SK-N-MC (cell line): Measurements from ENCODE around the gene ZIC1.

Experiments used
- DNase-seq: peaks from one replicate; pipeline ENCODE4 v3.0.0-alpha.2; 2011; ENCODE audit warnings: low read depth, low spot score
- H3K27ac ChIP-seq: fragments of 200-600 bp; sonication (generic); 2 replicates; pipeline ENCODE4 v1.5.1; 2016; ENCODE audit warnings: mixed run types
- H3K36me3 ChIP-seq: fragments of 200-600 bp; sonication (generic); 2 replicates; pipeline ENCODE4 v1.6.1; 2017; ENCODE audit warnings: antibody characterized with exemption, low read length, mixed read lengths; ENCODE audit not compliant: insufficient read depth
- H3K4me3 ChIP-seq: fragments of 200-600 bp; sonication (generic); 2 replicates; pipeline ENCODE4 v1.5.1; 2016
- H3K9ac ChIP-seq: fragments of 200-600 bp; sonication (generic); 2 replicates; pipeline ENCODE4 v1.8.0; 2017; ENCODE audit warnings: mixed run types, mixed read lengths; ENCODE audit not compliant: insufficient read length
- H3K9me3 ChIP-seq: fragments of 200-600 bp; sonication (generic); 2 replicates; pipeline ENCODE4 v1.6.1; 2017; ENCODE audit warnings: low read depth, mild to moderate bottlenecking, antibody characterized with exemption, low read length, moderate library complexity, mixed read lengths
- EZH2 ChIP-seq: fragments of 200-600 bp; sonication (generic); IDR thresholded peaks from one replicate; pipeline ENCODE4 v1.6.1; 2017; ENCODE audit warnings: antibody characterized with exemption
- FOXP2 ChIP-seq: optimal IDR thresholded peaks from 2 replicates; pipeline ENCODE3; 2011; ENCODE audit warnings: mild to moderate bottlenecking, moderate library complexity; ENCODE audit not compliant: insufficient read depth; ENCODE audit errors: extremely low read length, control extremely low read depth
- POLR2AphosphoS5 ChIP-seq: IDR thresholded peaks from 2 replicates; pipeline ENCODE4 v1.6.1; 2012; ENCODE audit warnings: mild to moderate bottlenecking, low read depth, low read length, borderline replicate concordance

Gene ZIC1

GRCh38 chr3:147418808-147419701, 9.9 kb downstream of the ZIC1 start:
- TF ChIP-seq POLR2AphosphoS5 (no peak), EZH2 (no peak), FOXP2 (no peak)
- Histone ChIP-seq H3K27ac (no peak overlapping the region), H3K36me3 (no peaks in the 10 kb centered on the region; the same call in 1 of the 2 replicates), H3K4me3 (no peak overlapping the region), H3K9ac (no peak overlapping the region), H3K9me3 (no peaks in the 10 kb centered on the region)
- DNase-seq: no peak

GRCh38 chr3:147419781-147420224, 10.6 kb downstream of the ZIC1 start:
- H3K9ac ChIP-seq: no peak overlapping the region
- H3K4me3 ChIP-seq: no peak overlapping the region

GRCh38 chr3:147420353-147421183, 11.4 kb downstream of the ZIC1 start:
- no peak for TF ChIP-seq POLR2AphosphoS5
- no peak for TF ChIP-seq FOXP2
- TF ChIP-seq EZH2: no peak

More at GRCh38 chr3:147419781-147420224, 10.6 kb downstream of the ZIC1 start:
- no peaks in the 10 kb centered on the region for H3K9me3 ChIP-seq
- H3K27ac ChIP-seq: no peak overlapping the region
- H3K36me3 ChIP-seq: no peaks in the 10 kb centered on the region; the same call in 1 of the 2 replicates
- no peak for DNase-seq
- TF ChIP-seq EZH2 (no peak), POLR2AphosphoS5 (no peak), FOXP2 (no peak)

GRCh38 chr3:147421184-147421912, 12.2 kb downstream of the ZIC1 start:
- H3K9ac ChIP-seq: no peak overlapping the region
- H3K27ac ChIP-seq: no peak overlapping the region
- TF ChIP-seq FOXP2 (no peak), EZH2 (no peak), POLR2AphosphoS5 (no peak)
- no peak for DNase-seq
- H3K36me3 ChIP-seq: no peaks in the 10 kb centered on the region; the same call in 1 of the 2 replicates
- no peaks in the 10 kb centered on the region for H3K9me3 ChIP-seq
- no peak overlapping the region for H3K4me3 ChIP-seq

More at GRCh38 chr3:147420353-147421183, 11.4 kb downstream of the ZIC1 start:
- DNase-seq: no peak
- Histone ChIP-seq H3K4me3 (no peak overlapping the region), H3K36me3 (no peaks in the 10 kb centered on the region; the same call in 1 of the 2 replicates), H3K9me3 (no peaks in the 10 kb centered on the region), H3K27ac (no peak overlapping the region), H3K9ac (no peak overlapping the region)

GRCh38 chr3:147422196-147422595, 13.0 kb downstream of the ZIC1 start:
- H3K9me3 ChIP-seq: no peaks in the 10 kb centered on the region
- TF ChIP-seq POLR2AphosphoS5 (no peak), FOXP2 (no peak), EZH2 (no peak)
- no peaks in the 10 kb centered on the region; the same call in 1 of the 2 replicates for H3K36me3 ChIP-seq
- no peak overlapping the region for H3K4me3 ChIP-seq
- H3K9ac ChIP-seq: no peak overlapping the region
- H3K27ac ChIP-seq: no peak overlapping the region
- no peak for DNase-seq

GRCh38 chr3:147422601-147423536, 13.7 kb downstream of the ZIC1 start:
- no peak overlapping the region for H3K9ac ChIP-seq
- no peak for DNase-seq
- H3K9me3 ChIP-seq: no peaks in the 10 kb centered on the region
- H3K36me3 ChIP-seq: no peaks in the 10 kb centered on the region; the same call in 1 of the 2 replicates
- H3K4me3 ChIP-seq: no peak overlapping the region
- no peak overlapping the region for H3K27ac ChIP-seq
- TF ChIP-seq POLR2AphosphoS5: no peak
- no peak for TF ChIP-seq FOXP2
- no peak for TF ChIP-seq EZH2

GRCh38 chr3:147423537-147423797, 14.3 kb downstream of the ZIC1 start:
- no peak for DNase-seq
- Histone ChIP-seq H3K9me3 (no peaks in the 10 kb centered on the region), H3K9ac (no peak overlapping the region), H3K36me3 (no peaks in the 10 kb centered on the region; the same call in 1 of the 2 replicates), H3K4me3 (no peak overlapping the region), H3K27ac (no peak overlapping the region)
- no peak for TF ChIP-seq EZH2
- no peak for TF ChIP-seq FOXP2
- no peak for TF ChIP-seq POLR2AphosphoS5
